Measurements from ENCODE around the gene KCNMB3. TPM values are rescaled to one million over a fixed set of nuclear protein-coding genes. Genes with fewer than 3 reads are reported as not detected.
"Not testable (repeated sequence)": the region's sequence is repeated elsewhere in the genome, so short reads cannot be mapped to it uniquely, and the experiment has no call there.

The KCNMB3 gene
- total RNA-seq, 4 donors from 2014 or later: 1.6 to 6.3 (median 3.5) TPM

DNA sequence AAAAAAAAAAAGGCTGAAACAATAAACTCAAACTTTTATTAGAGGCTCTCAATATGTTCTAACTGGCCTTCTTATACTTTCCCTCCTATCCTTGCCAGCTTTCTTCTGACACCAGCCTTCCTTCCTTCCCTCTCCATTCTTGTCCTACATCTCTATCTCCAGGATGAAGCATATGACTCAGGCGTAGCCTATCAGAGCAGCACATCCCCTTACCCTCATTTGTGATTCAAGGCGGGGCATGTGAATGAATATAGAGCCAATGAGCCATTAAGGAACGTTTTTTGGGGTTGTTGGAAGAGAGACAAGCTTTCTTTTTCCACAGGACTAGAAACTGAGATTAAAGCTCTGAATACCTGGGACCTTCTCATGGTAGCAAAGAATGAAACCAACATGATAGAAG, 25.1 kb upstream of the KCNMB3 start:
- DNase-seq (ENCODE audit: low spot score): no peak
- TF ChIP-seq, protein P1, sequence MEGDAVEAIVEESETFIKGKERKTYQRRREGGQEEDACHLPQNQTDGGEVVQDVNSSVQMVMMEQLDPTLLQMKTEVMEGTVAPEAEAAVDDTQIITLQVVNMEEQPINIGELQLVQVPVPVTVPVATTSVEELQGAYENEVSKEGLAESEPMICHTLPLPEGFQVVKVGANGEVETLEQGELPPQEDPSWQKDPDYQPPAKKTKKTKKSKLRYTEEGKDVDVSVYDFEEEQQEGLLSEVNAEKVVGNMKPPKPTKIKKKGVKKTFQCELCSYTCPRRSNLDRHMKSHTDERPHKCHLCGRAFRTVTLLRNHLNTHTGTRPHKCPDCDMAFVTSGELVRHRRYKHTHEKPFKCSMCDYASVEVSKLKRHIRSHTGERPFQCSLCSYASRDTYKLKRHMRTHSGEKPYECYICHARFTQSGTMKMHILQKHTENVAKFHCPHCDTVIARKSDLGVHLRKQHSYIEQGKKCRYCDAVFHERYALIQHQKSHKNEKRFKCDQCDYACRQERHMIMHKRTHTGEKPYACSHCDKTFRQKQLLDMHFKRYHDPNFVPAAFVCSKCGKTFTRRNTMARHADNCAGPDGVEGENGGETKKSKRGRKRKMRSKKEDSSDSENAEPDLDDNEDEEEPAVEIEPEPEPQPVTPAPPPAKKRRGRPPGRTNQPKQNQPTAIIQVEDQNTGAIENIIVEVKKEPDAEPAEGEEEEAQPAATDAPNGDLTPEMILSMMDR (IDR thresholded peaks at IDR 0.05): no peak
- ATAC-seq (ENCODE audit: low FRiP score): no peak

DNA sequence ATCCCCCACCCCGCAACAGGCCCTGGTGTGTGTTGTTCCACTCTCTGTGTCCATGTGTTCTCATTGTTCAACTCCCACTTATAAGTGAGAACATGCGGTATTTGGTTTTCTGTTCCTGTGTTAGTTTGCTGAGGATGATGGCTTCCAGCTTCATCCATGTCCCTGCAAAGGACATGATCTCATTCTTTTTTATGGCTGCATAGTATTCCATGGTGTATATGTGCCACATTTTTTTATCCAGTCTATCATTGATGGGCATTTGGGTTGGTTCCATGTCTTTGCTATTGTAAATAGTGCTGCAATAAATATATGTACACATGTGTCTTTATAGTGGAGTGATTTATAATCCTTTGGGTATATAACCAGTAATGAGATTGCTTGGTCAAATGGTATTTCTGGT, 23.5 kb upstream of the KCNMB3 start:
- DNase-seq (ENCODE audit: low spot score): not testable (repeated sequence)

DNA sequence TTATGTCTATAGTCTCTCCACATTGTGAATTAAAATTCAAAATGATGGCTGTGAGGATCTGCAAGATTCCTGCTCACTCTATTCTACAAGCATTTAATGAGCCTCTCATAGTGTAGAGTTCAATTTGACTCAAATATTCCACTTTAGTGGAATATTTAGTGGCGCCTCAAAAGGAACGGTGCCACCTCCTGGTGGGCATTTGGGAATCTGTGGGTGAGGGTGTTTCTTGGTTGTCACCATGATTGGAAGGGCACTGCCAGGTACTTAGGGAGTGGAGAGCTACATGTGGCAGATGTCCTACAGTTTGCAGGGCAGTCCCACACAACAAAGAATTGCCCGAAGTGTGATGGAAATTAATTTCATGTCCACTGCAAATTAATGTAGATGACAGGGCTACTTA, 21.5 kb upstream of the KCNMB3 start:
- TF ChIP-seq, protein P1 (IDR thresholded peaks at IDR 0.05): no peak
- DNase-seq (ENCODE audit: low spot score): no peak
- ATAC-seq (ENCODE audit: low FRiP score): no peak

More for the DNA sequence above, 23.5 kb upstream of the KCNMB3 start:
- not testable (repeated sequence) for ATAC-seq (ENCODE audit: low FRiP score)

DNA sequence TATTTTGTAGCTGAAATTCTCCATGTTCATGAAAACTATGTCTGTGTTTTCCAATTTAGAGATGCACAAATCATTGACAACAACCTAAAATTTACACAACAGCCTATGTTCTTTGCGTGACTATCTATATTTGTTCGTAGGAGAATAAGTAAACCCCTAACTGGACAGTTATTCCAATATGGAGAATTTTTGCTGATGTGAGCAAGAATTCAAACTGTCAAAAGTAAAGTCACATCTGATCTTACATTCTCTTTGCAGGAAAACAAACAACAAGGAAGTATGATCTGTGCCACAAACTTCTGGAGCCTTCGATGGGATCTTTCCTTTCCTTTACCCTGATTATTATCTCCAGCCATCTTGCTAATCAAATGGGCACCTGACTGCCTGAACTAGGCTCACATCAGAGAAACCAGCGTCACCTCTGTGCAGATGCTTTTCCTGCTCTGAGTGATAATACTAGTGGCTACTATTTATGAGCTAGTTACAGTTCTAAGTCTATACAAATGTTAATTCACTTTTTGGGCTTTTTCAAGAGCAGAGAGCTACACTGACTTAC, 18.3 kb upstream of the KCNMB3 start:
- no peak for DNase-seq (ENCODE audit: low spot score)
- TF ChIP-seq, protein P1 (IDR thresholded peaks at IDR 0.05): no peak
- ATAC-seq (ENCODE audit: low FRiP score): no peak

DNA sequence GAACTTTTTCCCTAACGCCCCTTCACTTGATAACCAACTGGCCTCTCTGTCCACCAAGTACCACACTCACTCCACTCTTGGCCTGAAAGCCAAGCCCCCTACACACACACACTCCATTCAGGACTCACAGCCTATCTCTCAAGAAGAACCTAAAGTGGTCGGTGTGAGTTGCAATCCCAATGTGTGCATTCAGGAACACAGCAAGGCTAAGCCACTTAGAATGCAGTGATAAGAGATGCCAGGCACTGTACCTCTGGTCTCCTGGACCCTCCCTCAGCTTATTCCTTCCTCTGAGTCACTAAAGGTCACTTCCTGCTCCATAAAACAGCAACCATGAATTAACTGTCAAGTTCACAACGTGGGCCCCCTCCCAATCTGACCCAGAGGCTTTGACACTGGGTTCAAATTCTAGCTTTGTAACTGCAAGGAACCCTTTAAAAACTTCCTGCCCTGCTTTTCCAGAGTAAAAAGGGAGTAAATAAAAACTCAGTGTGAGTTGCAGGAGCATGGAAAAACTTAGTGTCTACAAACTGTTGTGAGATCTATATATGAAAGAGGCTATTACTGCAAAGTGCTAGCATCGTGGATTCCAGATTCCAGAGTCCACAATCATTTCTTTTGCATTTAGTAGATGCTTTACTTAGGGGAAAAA, 17.6 kb upstream of the KCNMB3 start:
- TF ChIP-seq, protein P1 (IDR thresholded peaks at IDR 0.05): no peak
- no peak for ATAC-seq (ENCODE audit: low FRiP score)
- DNase-seq (ENCODE audit: low spot score): no peak

DNA sequence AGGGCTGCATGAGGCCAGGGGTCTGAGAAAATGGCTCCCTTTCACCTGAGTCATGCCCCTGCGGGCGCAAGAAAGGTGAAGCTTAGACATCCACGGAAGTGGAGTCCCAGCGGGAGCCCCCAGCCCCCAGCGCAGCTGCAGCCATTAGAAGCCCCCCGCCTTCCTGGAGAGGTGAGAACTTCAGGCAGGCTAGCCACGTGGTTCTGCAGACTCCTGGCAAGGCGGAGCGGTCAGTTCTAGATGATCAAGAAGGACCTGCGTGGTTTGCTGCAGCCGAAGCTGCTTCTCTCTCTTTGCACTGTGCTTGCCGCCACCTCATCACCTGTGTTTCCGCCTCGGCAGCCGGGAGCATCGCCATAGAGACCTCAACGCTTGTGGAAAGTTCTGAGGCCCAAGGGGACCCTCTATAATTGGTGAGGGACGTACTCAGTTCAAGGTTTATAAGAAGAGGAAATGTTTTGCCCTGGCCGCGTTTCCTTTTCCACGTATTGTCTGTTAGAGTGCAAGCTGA, 15.8 kb upstream of the KCNMB3 start:
- TF ChIP-seq, protein P1 (IDR thresholded peaks at IDR 0.05): no peak
- ATAC-seq (ENCODE audit: low FRiP score): no peak
- DNase-seq (ENCODE audit: low spot score): no peak

DNA sequence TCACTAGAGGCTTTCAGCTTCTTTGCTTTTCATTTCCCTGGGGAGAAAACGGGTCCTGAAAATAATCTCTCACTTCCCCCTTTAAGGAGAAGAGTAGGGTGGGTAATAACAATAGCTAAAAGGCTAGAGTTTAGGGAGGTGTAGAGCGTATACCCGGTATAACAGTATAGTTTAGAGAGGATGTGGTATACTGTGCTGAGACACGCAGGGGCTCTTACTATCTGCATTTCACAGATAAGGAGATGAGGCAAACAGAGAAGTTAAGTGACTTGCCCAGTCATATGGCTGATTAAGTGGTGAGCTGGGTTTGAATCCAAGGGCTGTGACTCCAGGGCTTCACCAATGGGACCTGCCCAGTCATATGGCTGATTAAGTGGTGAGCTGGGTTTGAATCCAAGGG, 15.0 kb upstream of the KCNMB3 start:
- ATAC-seq (ENCODE audit: low FRiP score) (no peak), DNase-seq (ENCODE audit: low spot score) (no peak)
- TF ChIP-seq, protein P1 (IDR thresholded peaks at IDR 0.05): no peak

Measured in omental fat pad (tissue), 4 donors.